GM12878 (cell line): Measurements from ENCODE around the gene APEX1. TPM values are rescaled to one million over a fixed set of nuclear protein-coding genes. Genes with fewer than 3 reads are reported as not detected.

Experiments used
- ATAC-seq: fragments of 200-7000 bp; cut with Tn5 transposase; 3 replicates; pipeline ENCODE4 v1.9.1; 2020; ENCODE audit warnings: mild to moderate bottlenecking, moderate library complexity
- BruUV-seq: library from RNA; stranded (reverse); fragments of 400-500 nt; replicated peaks from 2 replicates; lab custom pipeline; 2021; lab: Mats Ljungman, UMichigan
- CTCF ChIA-PET: fragments of 300-600 bp; sonication (Branson Sonifier 250); formaldehyde crosslinking; extraction: SDS; loops from one replicate; lab custom pipeline; 2021; ENCODE audit warnings: inconsistent platforms; lab: Yijun Ruan, JAX
- POLR2A ChIA-PET: fragments of 350-600 bp; formaldehyde crosslinking; extraction: SDS; loops from one replicate; lab custom pipeline; 2021; ENCODE audit warnings: inconsistent platforms; lab: Charles Lee
- RAD21 ChIA-PET: fragments of 300-600 bp; sonication (Branson Sonifier 250); formaldehyde crosslinking; loops from one replicate; lab custom pipeline; 2023; ENCODE audit warnings: antibody characterized with exemption; ENCODE audit not compliant: unreplicated experiment; lab: Charles Lee
- SMC1A ChIA-PET: fragments of 300-600 bp; sonication (Branson Sonifier 250); formaldehyde crosslinking; loops from one replicate; lab custom pipeline; 2023; ENCODE audit not compliant: unreplicated experiment, uncharacterized antibody; lab: Charles Lee
- DNase-seq: peaks from one replicate; pipeline ENCODE4 v3.0.0-alpha.2; 2011; ENCODE audit warnings: low read depth, low spot score
- FAIRE-seq: peaks from 3 replicates; lab custom pipeline; 2011; peaks lifted over from hg19 to GRCh38; lab: Jason Lieb, UNC
- H2AFZ ChIP-seq: 2 replicates; pipeline ENCODE4 v1.6.0; 2011; ENCODE audit warnings: low read depth, low read length, control low read depth; ENCODE audit not compliant: control insufficient read depth
- H3K27ac ChIP-seq: 2 replicates; pipeline ENCODE4 v1.5.1; 2011; ENCODE audit warnings: control low read depth; ENCODE audit not compliant: control insufficient read depth, insufficient read depth
- H3K27me3 ChIP-seq, 2 experiments: replicated peaks in 1 of 2; 2 replicates each; pipeline versions ENCODE4 v1.6.0 to v1.6.1; 2011; ENCODE audit warnings: low read length in 1 of 2; ENCODE audit not compliant: control insufficient read depth in 2 of 2, insufficient read depth in 2 of 2
- H3K36me3 ChIP-seq, 2 experiments: 2 replicates each; pipeline ENCODE4 v1.5.1; 2011; ENCODE audit warnings: low read length in 1 of 2; ENCODE audit not compliant: control insufficient read depth in 2 of 2, insufficient read depth in 2 of 2
- H3K4me1 ChIP-seq: 2 replicates; pipeline ENCODE4 v1.6.1; 2011; ENCODE audit warnings: mild to moderate bottlenecking, low read length, moderate library complexity, mixed read lengths; ENCODE audit not compliant: control insufficient read depth, insufficient read depth
- H3K4me2 ChIP-seq: 2 replicates; pipeline ENCODE4 v1.6.0; 2011; ENCODE audit warnings: control low read depth; ENCODE audit not compliant: control insufficient read depth, insufficient read depth
- H3K4me3 ChIP-seq: fragments of 200-600 bp; sonication (generic); 2 replicates; pipeline ENCODE4 v1.5.1; 2016
- H3K79me2 ChIP-seq: 2 replicates; pipeline ENCODE4 v1.6.0; 2011; ENCODE audit warnings: low read length; ENCODE audit not compliant: control insufficient read depth, insufficient read depth
- H3K9ac ChIP-seq: 2 replicates; pipeline ENCODE4 v1.8.0; 2011; ENCODE audit warnings: low read length, control low read depth, mixed read lengths; ENCODE audit not compliant: control insufficient read depth, insufficient read depth
- H3K9me3 ChIP-seq: replicated peaks from 3 replicates; pipeline ENCODE4 v1.5.1; 2011; ENCODE audit warnings: mild to moderate bottlenecking, low read length; ENCODE audit not compliant: control insufficient read depth, insufficient read depth
- H4K20me1 ChIP-seq: 2 replicates; pipeline ENCODE4 v1.6.0; 2011; ENCODE audit not compliant: control insufficient read depth, insufficient read depth
- ASH2L ChIP-seq: fragments of 300-600, 200-600 bp; sonication (generic); IDR thresholded peaks from 2 replicates; pipeline ENCODE4 v1.6.1; 2017; ENCODE audit warnings: low read depth, mild to moderate bottlenecking, borderline replicate concordance
- BACH1 ChIP-seq: fragments of 450-650 bp; IDR thresholded peaks from 2 replicates; pipeline ENCODE4 v1.6.1; 2017; ENCODE audit warnings: mild to moderate bottlenecking, borderline replicate concordance
- BHLHE40 ChIP-seq, 2 experiments: fragments of 450-650 bp in 1 of 2; IDR thresholded peaks; 2 replicates each; pipeline ENCODE4 v1.6.1; 2011 to 2017; ENCODE audit warnings: low read depth in 2 of 2, borderline replicate concordance in 1 of 2, improper control_type of control experiment in 1 of 2, low read length in 1 of 2, mild to moderate bottlenecking in 1 of 2
- FOS ChIP-seq: IDR thresholded peaks from 3 replicates; pipeline ENCODE4 v1.6.1; 2011; ENCODE audit warnings: borderline replicate concordance; ENCODE audit not compliant: insufficient read length; ENCODE audit errors: extremely low read depth
- RBBP5 ChIP-seq: fragments of 200-600 bp; sonication (generic); conservative IDR thresholded peaks from 2 replicates; pipeline ENCODE4 v1.6.1; 2016
- SMAD1 ChIP-seq: fragments of 450-650 bp; IDR thresholded peaks from 2 replicates; pipeline ENCODE4 v1.6.1; 2018; ENCODE audit warnings: mild to moderate bottlenecking, low read depth; ENCODE audit not compliant: partially characterized antibody
- SMC3 ChIP-seq: IDR thresholded peaks from 2 replicates; pipeline ENCODE4 v1.6.1; 2011; ENCODE audit warnings: low read length, improper control_type of control experiment, borderline replicate concordance
- WGBS: methylation state at CpG from one replicate; pipeline ENCODE4 v1.1.6; 2016; ENCODE audit warnings: low lambda C conversion rate; ENCODE audit not compliant: insufficient replicate concordance, insufficient coverage; ENCODE audit errors: missing lambda C conversion rate; 5-methylcytosine and 5-hydroxymethylcytosine counted together
- in situ Hi-C: fragments of 300-500 bp; cut with MboI; formaldehyde crosslinking; loops from 9 replicates; pipeline ENCODE4 v1.14.3; 2018; ENCODE audit warnings: mixed read lengths
- intact Hi-C: fragments of 100-400 bp; cut with micrococcal nuclease; formaldehyde crosslinking; loops from one replicate; pipeline ENCODE4 v1.14.2; 2022; ENCODE audit not compliant: unreplicated experiment
- polyA plus RNA-seq, 11 experiments: library from polyadenylated mRNA; depleted of rRNA in 4 of 11; unstranded in 6 of 11; stranded (reverse) in 5 of 11; fragments of >200 nt; fragmentation: Nextera tagmentation in 4 of 11; fragmentation: Illumina TruSeq in 1 of 11; extraction: Ambion mirVana in 4 of 11; extraction: Trizol in 1 of 11; gene quantifications; 1 replicate in 1 of 11; 2 replicates in 10 of 11; pipeline versions ENCODE4 v1.2.1 to v1.2.3, GENCODE V29; 2011 to 2016; ENCODE audit warnings: inconsistent platforms in 2 of 11, missing spikeins in 2 of 11, low read depth in 1 of 11
- total RNA-seq, 4 experiments: library from RNA; depleted of rRNA in 3 of 4; stranded (reverse); fragments of >200 nt in 3 of 4; fragmentation: Illumina TruSeq in 1 of 4; extraction: Trizol in 1 of 4; gene quantifications; 2 replicates each; pipeline versions ENCODE4 v1.2.1 to v1.2.3, GENCODE V29; 2013 to 2021
- TF ChIP-seq, protein P1 (sequence below): fragments of 450-650 bp; conservative IDR thresholded peaks from 2 replicates; pipeline ENCODE4 v1.6.1; 2017; ENCODE audit warnings: mild to moderate bottlenecking, moderate library complexity
- TF ChIP-seq, protein P2 (sequence below), 3 experiments: IDR thresholded peaks in 2 of 3; conservative IDR thresholded peaks in 1 of 3; 2 replicates each; pipeline ENCODE4 v1.5.1; 2011; ENCODE audit warnings: low read depth in 3 of 3, low read length in 3 of 3, mild to moderate bottlenecking in 3 of 3, control low read depth in 2 of 3, moderate library complexity in 2 of 3, inconsistent platforms in 1 of 3, mixed read lengths in 1 of 3; ENCODE audit not compliant: control insufficient read depth in 2 of 3, insufficient read depth in 1 of 3; ENCODE audit errors: extremely low read depth in 1 of 3
- TF ChIP-seq, protein P3 (sequence below): fragments of 450-650 bp; IDR thresholded peaks from 2 replicates; pipeline ENCODE4 v1.6.1; 2017; ENCODE audit warnings: mild to moderate bottlenecking

Gene APEX1
- total and polyA plus RNA-seq, 10 of the 15 experiments (the other 5 are each of a cell fraction or from before 2014, with no cell fraction given), result 115 to 407 (median 300) TPM

DNA sequence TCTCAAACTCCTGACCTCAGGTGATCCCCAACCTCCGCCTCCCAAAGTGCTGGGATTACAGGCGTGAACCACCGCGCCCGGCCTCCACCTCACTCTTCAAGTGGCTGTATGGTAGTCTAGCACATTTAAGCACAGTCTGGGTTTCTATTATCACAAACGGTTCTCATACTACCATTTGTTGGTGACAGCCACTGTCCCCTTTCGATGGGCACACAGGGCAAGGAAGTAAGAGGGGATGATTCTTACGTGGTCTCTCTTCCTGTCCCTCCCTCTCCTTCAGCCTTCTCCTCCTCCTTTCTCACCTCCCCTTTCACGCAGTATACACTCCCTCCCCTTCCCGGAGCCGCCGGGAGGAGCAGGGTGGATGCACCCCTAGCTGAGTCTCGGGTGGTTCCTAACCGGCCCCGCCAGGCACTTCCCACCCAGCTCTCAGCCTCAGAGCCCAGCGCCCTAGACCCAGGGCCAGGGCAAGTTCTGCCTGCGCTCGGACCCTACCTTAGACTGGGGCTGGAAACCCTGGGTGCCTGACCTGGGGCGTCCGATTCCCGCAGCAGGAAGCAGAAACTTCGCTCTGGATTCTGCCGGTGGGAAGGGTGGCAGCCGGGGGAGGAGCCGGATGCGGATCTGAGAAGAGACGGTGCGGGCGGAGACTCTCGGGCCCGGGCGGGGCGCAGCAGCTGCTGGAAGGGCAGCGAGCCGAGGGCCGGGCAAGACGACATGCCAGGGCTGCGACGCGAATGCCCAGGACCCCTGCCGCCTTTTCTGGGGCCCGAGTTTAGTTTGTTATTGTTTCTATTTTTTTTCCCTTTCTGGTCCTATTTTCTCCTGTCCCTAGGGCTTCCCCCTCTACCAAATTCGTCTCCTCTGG lies 41.9 kb upstream of the APEX1 start, which contains the start of gene TEP1:
Gene TEP1, minus strand, starts transcription at position 626 of the 868 bp plus-strand sequence. CDS start 5,062 bp downstream, outside the sequence.
- ATAC-seq (peak; percentile 94), DNase-seq (no peak), FAIRE-seq (no peak)
- peaks cover 11% of the 10 kb centered on the region for H3K79me2 ChIP-seq
- peak within 1 kb of the TSS; percentile 83 for H3K4me2 ChIP-seq
- H4K20me1 ChIP-seq, result no peaks in the 10 kb centered on the region; the same call in 1 of the 2 replicates
- peak within 1 kb of the TSS; percentile 91 for H3K9ac ChIP-seq
- no peaks in the 10 kb centered on the region for H3K27me3 ChIP-seq
- in situ Hi-C loops (loop anchor here (5.0 kb wide), 1 partner anchor 199 kb away; no protein-coding TSS in a partner anchor), intact Hi-C loops (loop anchor here (1.0 to 5.0 kb wide), 7 partner anchors 14 to 269 kb away; partner anchors contain the start of genes APEX1, OSGEP, PARP2 and RNASE4)
- peaks cover 4% of the 10 kb centered on the region for H3K4me1 ChIP-seq
- BruUV-seq, result TSS peak; percentile 85
- ChIA-PET POLR2A (interaction anchor here (0.5 to 3.7 kb wide), 11 partner anchors 8 to 85 kb away, joined by 3 to 29 read pairs (median 4); partner anchors contain the start of genes APEX1, OSGEP, PARP2 and PIP4P1), SMC1A (interaction anchor here (0.7 to 3.8 kb wide), 13 partner anchors 11 to 271 kb away, joined by 3 to 56 read pairs (median 13); partner anchors contain the start of genes APEX1, CCNB1IP1, OSGEP and PARP2), RAD21 (interaction anchor here (0.7 to 6.5 kb wide), 12 partner anchors 9 to 267 kb away, joined by 3 to 78 read pairs (median 4); partner anchors contain the start of genes APEX1, OSGEP, PARP2 and PIP4P1), CTCF (interaction anchor here (0.9 to 4.4 kb wide), 14 partner anchors 11 to 277 kb away, joined by 3 to 91 read pairs (median 23); partner anchors contain the start of genes APEX1, CCNB1IP1, OSGEP and PARP2)
- peak within 1 kb of the TSS; percentile 67 for H2AFZ ChIP-seq
- H3K36me3 ChIP-seq, result peaks cover 0 to 2% of the 10 kb centered on the region in 2 experiments; a peak in 2 of 4 replicates
- peak within 1 kb of the TSS; percentile 94 for H3K27ac ChIP-seq
- H3K4me3 ChIP-seq, result peak within 1 kb of the TSS; percentile 99
- WGBS, result 2% methylated on average over 40 of the region's 43 CpGs
- H3K9me3 ChIP-seq, result no peaks in the 10 kb centered on the region
- TF ChIP-seq ASH2L (peak; percentile 60; the same call in 1 of the 2 replicates), RBBP5 (no peak), BACH1 (0 out of 2 replicates have a peak, but pooled peaks have one; percentile 21), SMAD1 (no peak), BHLHE40 (IDR thresholded peaks at IDR 0.05; ENCODE audit: borderline replicate concordance in 1 of 2, low read depth in 2 of 2, low read length in 1 of 2) (peak in 1 of 2 experiments; percentile 38; a peak in 1 of 4 replicates), SMC3 (no peak), FOS (no peak)
- TF ChIP-seq, protein P1, sequence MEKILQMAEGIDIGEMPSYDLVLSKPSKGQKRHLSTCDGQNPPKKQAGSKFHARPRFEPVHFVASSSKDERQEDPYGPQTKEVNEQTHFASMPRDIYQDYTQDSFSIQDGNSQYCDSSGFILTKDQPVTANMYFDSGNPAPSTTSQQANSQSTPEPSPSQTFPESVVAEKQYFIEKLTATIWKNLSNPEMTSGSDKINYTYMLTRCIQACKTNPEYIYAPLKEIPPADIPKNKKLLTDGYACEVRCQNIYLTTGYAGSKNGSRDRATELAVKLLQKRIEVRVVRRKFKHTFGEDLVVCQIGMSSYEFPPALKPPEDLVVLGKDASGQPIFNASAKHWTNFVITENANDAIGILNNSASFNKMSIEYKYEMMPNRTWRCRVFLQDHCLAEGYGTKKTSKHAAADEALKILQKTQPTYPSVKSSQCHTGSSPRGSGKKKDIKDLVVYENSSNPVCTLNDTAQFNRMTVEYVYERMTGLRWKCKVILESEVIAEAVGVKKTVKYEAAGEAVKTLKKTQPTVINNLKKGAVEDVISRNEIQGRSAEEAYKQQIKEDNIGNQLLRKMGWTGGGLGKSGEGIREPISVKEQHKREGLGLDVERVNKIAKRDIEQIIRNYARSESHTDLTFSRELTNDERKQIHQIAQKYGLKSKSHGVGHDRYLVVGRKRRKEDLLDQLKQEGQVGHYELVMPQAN, result peak; percentile 77; the same call in 1 of the 2 replicates
- TF ChIP-seq, protein P2, sequence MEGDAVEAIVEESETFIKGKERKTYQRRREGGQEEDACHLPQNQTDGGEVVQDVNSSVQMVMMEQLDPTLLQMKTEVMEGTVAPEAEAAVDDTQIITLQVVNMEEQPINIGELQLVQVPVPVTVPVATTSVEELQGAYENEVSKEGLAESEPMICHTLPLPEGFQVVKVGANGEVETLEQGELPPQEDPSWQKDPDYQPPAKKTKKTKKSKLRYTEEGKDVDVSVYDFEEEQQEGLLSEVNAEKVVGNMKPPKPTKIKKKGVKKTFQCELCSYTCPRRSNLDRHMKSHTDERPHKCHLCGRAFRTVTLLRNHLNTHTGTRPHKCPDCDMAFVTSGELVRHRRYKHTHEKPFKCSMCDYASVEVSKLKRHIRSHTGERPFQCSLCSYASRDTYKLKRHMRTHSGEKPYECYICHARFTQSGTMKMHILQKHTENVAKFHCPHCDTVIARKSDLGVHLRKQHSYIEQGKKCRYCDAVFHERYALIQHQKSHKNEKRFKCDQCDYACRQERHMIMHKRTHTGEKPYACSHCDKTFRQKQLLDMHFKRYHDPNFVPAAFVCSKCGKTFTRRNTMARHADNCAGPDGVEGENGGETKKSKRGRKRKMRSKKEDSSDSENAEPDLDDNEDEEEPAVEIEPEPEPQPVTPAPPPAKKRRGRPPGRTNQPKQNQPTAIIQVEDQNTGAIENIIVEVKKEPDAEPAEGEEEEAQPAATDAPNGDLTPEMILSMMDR (IDR thresholded peaks at IDR 0.05 in 2 of 3, conservative IDR thresholded peaks at IDR 0.05 in 1 of 3; ENCODE audit: control insufficient read depth in 2 of 3, extremely low read depth in 1 of 3, insufficient read depth in 1 of 3, low read depth in 3 of 3, low read length in 3 of 3), result no peak
- TF ChIP-seq, protein P3, sequence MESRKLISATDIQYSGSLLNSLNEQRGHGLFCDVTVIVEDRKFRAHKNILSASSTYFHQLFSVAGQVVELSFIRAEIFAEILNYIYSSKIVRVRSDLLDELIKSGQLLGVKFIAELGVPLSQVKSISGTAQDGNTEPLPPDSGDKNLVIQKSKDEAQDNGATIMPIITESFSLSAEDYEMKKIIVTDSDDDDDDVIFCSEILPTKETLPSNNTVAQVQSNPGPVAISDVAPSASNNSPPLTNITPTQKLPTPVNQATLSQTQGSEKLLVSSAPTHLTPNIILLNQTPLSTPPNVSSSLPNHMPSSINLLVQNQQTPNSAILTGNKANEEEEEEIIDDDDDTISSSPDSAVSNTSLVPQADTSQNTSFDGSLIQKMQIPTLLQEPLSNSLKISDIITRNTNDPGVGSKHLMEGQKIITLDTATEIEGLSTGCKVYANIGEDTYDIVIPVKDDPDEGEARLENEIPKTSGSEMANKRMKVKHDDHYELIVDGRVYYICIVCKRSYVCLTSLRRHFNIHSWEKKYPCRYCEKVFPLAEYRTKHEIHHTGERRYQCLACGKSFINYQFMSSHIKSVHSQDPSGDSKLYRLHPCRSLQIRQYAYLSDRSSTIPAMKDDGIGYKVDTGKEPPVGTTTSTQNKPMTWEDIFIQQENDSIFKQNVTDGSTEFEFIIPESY, result no peak
